ENCODE measurements around the gene WDR74. TPM values are rescaled to one million over a fixed set of nuclear protein-coding genes. Genes with fewer than 3 reads are reported as not detected.

WDR74 gene
- total RNA-seq, 3 donors from 2014 or later: 228 to 254 (median 235) TPM

Other genes starting within 250 kb of the WDR74 start
- gene TUT1, start 248.1 kb downstream of the WDR74 start, total RNA-seq: 10 to 100 TPM; 39.4 to 46.1 (median 41.6) TPM
- gene MTA2, start 237.7 kb downstream of the WDR74 start, total RNA-seq: 100 to 1,000 TPM; 217 to 224 (median 220) TPM
- gene EML3, start 226.8 kb downstream of the WDR74 start, total RNA-seq: 100 to 1,000 TPM; 145 to 160 (median 155) TPM
- 1 to 10 TPM; 5.8 to 6.6 (median 5.8) TPM for gene ROM1, start 226.3 kb downstream of the WDR74 start, total RNA-seq
- 10 to 100 TPM; 58.2 to 66.2 (median 59.7) TPM for gene B3GAT3, start 217.6 kb downstream of the WDR74 start, total RNA-seq
- gene GANAB, start 193.0 kb downstream of the WDR74 start, total RNA-seq: 100 to 1,000 TPM; 173 to 204 (median 194) TPM
- gene INTS5, start 186.3 kb downstream of the WDR74 start, total RNA-seq: 10 to 100 TPM; 43.5 to 50.0 (median 48.0) TPM
- gene C11orf98, start 174.4 kb downstream of the WDR74 start, total RNA-seq: 100 to 1,000 TPM; 174 to 212 (median 206) TPM
- 10 to 100 TPM; 54.6 to 73.1 (median 73.0) TPM for gene CSKMT, start 174.3 kb downstream of the WDR74 start, total RNA-seq
- 10 to 100 TPM in 2 of 3 donors, 1 to 10 TPM in 1; 9.4 to 14.6 (median 10.6) TPM for gene UQCC3, start 167.9 kb downstream of the WDR74 start, total RNA-seq
- 10 to 100 TPM; 17.0 to 22.2 (median 19.2) TPM for gene LBHD1, start 167.3 kb downstream of the WDR74 start, total RNA-seq
- 100 to 1,000 TPM; 151 to 174 (median 157) TPM for gene UBXN1, start 160.5 kb downstream of the WDR74 start, total RNA-seq
- gene LRRN4CL, start 150.1 kb downstream of the WDR74 start, total RNA-seq: under 1 TPM; 0.21 to 0.33 (median 0.30) TPM
- gene BSCL2, start 132.2 kb downstream of the WDR74 start, total RNA-seq: 10 to 100 TPM; 23.6 to 29.6 (median 26.9) TPM
- not detected for gene GNG3, start 131.9 kb downstream of the WDR74 start, total RNA-seq
- 10 to 100 TPM; 45.3 to 49.4 (median 47.9) TPM for gene HNRNPUL2, start 112.1 kb downstream of the WDR74 start, total RNA-seq
- gene TTC9C, start 111.1 kb downstream of the WDR74 start, total RNA-seq: 10 to 100 TPM; 20.2 to 22.9 (median 20.9) TPM
- 1 to 10 TPM; 5.7 to 6.9 (median 6.5) TPM for gene ZBTB3, start 85.4 kb downstream of the WDR74 start, total RNA-seq
- gene POLR2G, start 78.0 kb downstream of the WDR74 start, total RNA-seq: 100 to 1,000 TPM; 143 to 145 (median 144) TPM
- gene TAF6L, start 68.2 kb downstream of the WDR74 start, total RNA-seq: 10 to 100 TPM; 27.2 to 34.3 (median 29.1) TPM
- gene TMEM179B, start 52.2 kb downstream of the WDR74 start, total RNA-seq: 10 to 100 TPM; 26.8 to 35.4 (median 31.6) TPM
- 10 to 100 TPM in 2 of 3 donors, 1 to 10 TPM in 1; 9.4 to 12.1 (median 11.6) TPM for gene TMEM223, start 47.6 kb downstream of the WDR74 start, total RNA-seq
- gene NXF1, start 34.1 kb downstream of the WDR74 start, total RNA-seq: 100 to 1,000 TPM; 138 to 180 (median 158) TPM
- 10 to 100 TPM; 22.3 to 31.6 (median 28.4) TPM for gene STX5, start 7.5 kb downstream of the WDR74 start, total RNA-seq
- gene TEX54, start 6.7 kb downstream of the WDR74 start, total RNA-seq: under 1 TPM; 0.63 to 0.92 (median 0.89) TPM
- 100 to 1,000 TPM; 580 to 683 (median 586) TPM for gene SLC3A2, start 41.3 kb upstream of the WDR74 start, total RNA-seq
- gene CHRM1, start 81.8 kb upstream of the WDR74 start, total RNA-seq: not detected
- gene SLC22A6, start 145.4 kb upstream of the WDR74 start, total RNA-seq: not detected
- gene SLC22A8, start 176.3 kb upstream of the WDR74 start, total RNA-seq: not detected